ENCODE results near the gene AGRP.

Gene AGRP

GRCh38 chr16:67449336-67449735 is 34.0 kb downstream of the AGRP start (continued):
- TF ChIP-seq, protein P1, sequence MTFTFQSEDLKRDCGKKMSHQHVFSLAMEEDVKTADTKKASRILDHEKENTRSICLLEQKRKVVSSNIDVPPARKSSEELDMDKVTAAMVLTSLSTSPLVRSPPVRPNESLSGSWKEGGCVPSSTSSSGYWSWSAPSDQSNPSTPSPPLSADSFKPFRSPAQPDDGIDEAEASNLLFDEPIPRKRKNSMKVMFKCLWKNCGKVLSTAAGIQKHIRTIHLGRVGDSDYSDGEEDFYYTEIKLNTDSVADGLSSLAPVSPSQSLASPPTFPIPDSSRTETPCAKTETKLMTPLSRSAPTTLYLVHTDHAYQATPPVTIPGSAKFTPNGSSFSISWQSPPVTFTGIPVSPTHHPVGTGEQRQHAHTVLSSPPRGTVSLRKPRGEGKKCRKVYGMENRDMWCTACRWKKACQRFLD (tag by site-specific recombination; IDR thresholded peaks at IDR 0.05), result no peak
- TF ChIP-seq PRDM1 (tag by site-specific recombination; IDR thresholded peaks at IDR 0.05) (no peak), ZNF155 (tag by site-specific recombination; IDR thresholded peaks at IDR 0.05) (no peak)

DNA sequence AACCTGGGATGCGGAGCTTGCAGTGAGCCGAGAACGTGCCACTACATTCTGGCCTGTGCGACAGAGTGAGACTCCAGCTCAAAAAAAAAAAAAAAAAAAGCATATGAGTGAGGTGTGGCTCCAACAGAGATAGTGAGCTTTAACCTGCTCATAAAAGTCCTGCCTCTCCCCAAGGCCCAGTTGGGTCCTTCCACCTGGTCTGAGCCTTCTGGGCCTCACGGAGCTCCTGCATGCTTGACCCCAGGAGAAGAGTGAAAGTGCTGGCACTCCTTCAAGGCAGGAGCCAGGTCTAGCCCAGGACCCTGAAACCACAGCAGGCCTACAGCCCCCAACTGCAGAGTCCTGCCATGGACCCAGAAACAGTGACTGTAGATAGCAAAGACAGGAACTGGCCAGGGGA is 34.8 kb downstream of the AGRP start:
- POLR2A ChIA-PET, result no interaction called here
- H3K36me3 ChIP-seq (ENCODE audit: control insufficient read depth in 2 of 2, insufficient read depth in 1 of 2, low read length in 2 of 2), result peaks cover 0 to 83% of the 10 kb centered on the region in 2 experiments; a peak in 1 of 3 replicates

DNA sequence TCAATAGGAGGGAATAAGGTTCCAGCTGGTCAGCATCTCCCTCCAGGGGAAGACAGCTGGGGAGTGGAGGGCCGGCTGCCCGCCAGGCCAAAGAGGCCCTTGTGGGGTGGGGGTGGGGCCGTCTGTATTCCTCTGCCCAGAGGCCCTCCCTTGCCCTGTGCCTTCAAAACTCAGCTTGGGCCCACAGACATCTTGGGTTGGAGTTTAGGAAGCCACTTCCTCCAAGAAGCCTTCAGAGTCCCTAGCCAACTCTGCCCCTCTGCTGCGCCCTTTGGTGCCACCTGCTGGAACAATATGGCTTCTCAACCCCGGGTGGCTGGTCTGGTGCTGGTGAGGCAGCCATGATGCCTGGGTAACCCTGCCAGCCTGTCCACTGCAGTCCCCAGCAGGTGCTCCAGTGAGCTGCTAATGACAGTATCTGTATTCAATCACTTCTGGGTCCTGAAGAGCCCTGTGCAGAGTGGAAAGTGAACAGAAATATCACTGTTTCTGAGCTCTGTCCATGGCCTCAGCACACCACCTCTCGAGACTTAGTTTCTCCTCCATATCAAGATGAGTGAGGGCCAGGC is 35.8 kb downstream of the AGRP start:
- Histone ChIP-seq H3K27ac (ENCODE audit: extremely low read depth, low read depth, low read length) (no peak overlapping the region), H3K4me3 (ENCODE audit: low read depth, low read length) (no peak overlapping the region), H3K4me1 (ENCODE audit: control insufficient read depth, insufficient read depth, low read length) (no peaks in the 10 kb centered on the region), H3K9me3 (ENCODE audit: control insufficient read depth, insufficient read depth, low read depth, low read length) (no peaks in the 10 kb centered on the region), H3K36me3 (ENCODE audit: control insufficient read depth in 2 of 2, insufficient read depth in 1 of 2, low read length in 2 of 2) (peaks cover 0 to 83% of the 10 kb centered on the region in 2 experiments; a peak in 1 of 3 replicates)
- POLR2A ChIA-PET, result no interaction called here
- TF ChIP-seq ZNF350 (tag by site-specific recombination; IDR thresholded peaks at IDR 0.05) (no peak), ZNF624 (tag by site-specific recombination; IDR thresholded peaks at IDR 0.05) (no peak), ZNF155 (tag by site-specific recombination; IDR thresholded peaks at IDR 0.05) (no peak), ZNF248 (tag by site-specific recombination; IDR thresholded peaks at IDR 0.05) (no peak), MZF1 (tag by site-specific recombination; IDR thresholded peaks at IDR 0.05; ENCODE audit: borderline replicate concordance) (no peak), ZNF596 (tag by site-specific recombination; IDR thresholded peaks at IDR 0.05) (no peak), ZNF529 (tag by site-specific recombination; IDR thresholded peaks at IDR 0.05; ENCODE audit: insufficient replicate concordance) (no peak), ZNF560 (tag by site-specific recombination; IDR thresholded peaks at IDR 0.05; ENCODE audit: borderline replicate concordance) (no peak), PRDM6 (tag by site-specific recombination; IDR thresholded peaks at IDR 0.05) (no peak), ZNF398 (tag by site-specific recombination; IDR thresholded peaks at IDR 0.05) (no peak), ZNF184 (tag by site-specific recombination; IDR thresholded peaks at IDR 0.05) (no peak), ZNF2 (tag by site-specific recombination; IDR thresholded peaks at IDR 0.05) (no peak), ZNF175 (tag by site-specific recombination; IDR thresholded peaks at IDR 0.05) (no peak)
- TF ChIP-seq, protein P2, sequence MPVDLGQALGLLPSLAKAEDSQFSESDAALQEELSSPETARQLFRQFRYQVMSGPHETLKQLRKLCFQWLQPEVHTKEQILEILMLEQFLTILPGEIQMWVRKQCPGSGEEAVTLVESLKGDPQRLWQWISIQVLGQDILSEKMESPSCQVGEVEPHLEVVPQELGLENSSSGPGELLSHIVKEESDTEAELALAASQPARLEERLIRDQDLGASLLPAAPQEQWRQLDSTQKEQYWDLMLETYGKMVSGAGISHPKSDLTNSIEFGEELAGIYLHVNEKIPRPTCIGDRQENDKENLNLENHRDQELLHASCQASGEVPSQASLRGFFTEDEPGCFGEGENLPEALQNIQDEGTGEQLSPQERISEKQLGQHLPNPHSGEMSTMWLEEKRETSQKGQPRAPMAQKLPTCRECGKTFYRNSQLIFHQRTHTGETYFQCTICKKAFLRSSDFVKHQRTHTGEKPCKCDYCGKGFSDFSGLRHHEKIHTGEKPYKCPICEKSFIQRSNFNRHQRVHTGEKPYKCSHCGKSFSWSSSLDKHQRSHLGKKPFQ (tag by site-specific recombination; IDR thresholded peaks at IDR 0.05), result no peak
- CTCF ChIA-PET, result interaction anchor here (0.6 to 3.7 kb wide), 5 partner anchors 8 to 163 kb away, joined by 3 to 31 read pairs (median 3); no protein-coding TSS in a partner anchor

More for the DNA sequence above, 34.8 kb downstream of the AGRP start:
- Histone ChIP-seq H3K4me1 (ENCODE audit: control insufficient read depth, insufficient read depth, low read length) (no peaks in the 10 kb centered on the region), H3K27ac (ENCODE audit: extremely low read depth, low read depth, low read length) (no peak overlapping the region), H3K4me3 (ENCODE audit: low read depth, low read length) (no peak overlapping the region), H3K9me3 (ENCODE audit: control insufficient read depth, insufficient read depth, low read depth, low read length) (no peaks in the 10 kb centered on the region)
- CTCF ChIA-PET, result interaction anchor here (0.8 to 3.7 kb wide), 3 partner anchors 21 to 75 kb away, joined by 3 to 31 read pairs (median 7); no protein-coding TSS in a partner anchor
- no peak for TF ChIP-seq ZNF510 (tag by site-specific recombination; IDR thresholded peaks at IDR 0.05; ENCODE audit: insufficient replicate concordance)
- TF ChIP-seq ZNF621 (tag by site-specific recombination; IDR thresholded peaks at IDR 0.05), result no peak
- TF ChIP-seq ZBTB8A (tag by site-specific recombination; IDR thresholded peaks at IDR 0.05), result no peak
- no peak for TF ChIP-seq TRIM28 (IDR thresholded peaks at IDR 0.05; ENCODE audit: borderline replicate concordance, low read length)
- TF ChIP-seq, protein P1 (tag by site-specific recombination; IDR thresholded peaks at IDR 0.05), result no peak

All from HEK293 (cell line).